SW 1271 (cell line): ENCODE results near the gene LRMDA.
A peak's percentile ranks its signal among the peaks of the same experiment; 100 is the strongest.

Source experiments
- DNase-seq, 2 experiments: peaks; one replicate each; lab custom pipeline; 2025; lab: John Stamatoyannopoulos, UW

LRMDA gene

DNA sequence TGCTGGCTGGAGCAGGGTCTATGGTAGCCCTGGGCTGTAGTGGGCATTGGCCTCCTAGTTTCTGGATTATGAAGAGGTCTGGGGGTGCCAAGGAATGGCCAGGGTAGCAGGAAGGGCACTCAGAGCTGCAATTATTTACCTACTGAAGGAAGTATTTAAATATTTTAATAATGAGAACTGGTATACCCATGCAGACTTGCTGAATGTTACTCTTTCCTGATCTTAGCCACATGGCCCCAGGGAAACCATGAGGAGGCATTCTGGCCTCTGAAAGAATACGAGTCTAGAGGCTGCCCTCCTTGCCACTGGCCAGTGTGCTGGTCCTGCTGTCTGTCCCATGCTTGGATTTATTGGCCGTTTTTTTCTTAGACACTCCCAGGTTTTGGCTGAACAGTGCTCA is 599.7 kb downstream of the LRMDA start:
- DNase-seq: no peak

GRCh38 chr10:76031769-76032699 is 600.6 kb downstream of the LRMDA start:
- no peak for DNase-seq

DNA sequence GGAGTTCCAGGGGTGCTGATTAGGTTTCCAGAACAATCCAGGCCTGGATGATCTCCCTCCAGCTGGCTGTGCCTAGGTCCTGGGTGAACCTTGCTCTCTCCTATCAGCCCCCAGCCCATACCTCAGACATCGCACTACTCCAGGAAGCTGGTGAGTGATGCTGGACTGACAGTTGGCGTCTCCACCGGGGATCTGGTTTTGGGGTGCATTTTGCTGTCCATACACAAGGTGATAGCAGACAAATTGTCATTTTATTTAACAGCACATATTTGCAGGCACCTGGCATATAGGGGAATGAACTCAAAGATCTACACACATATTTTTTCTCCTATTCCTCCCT is 601.2 kb downstream of the LRMDA start:
- no peak for DNase-seq

- no peak for DNase-seq
Measured at GRCh38 chr10:76033457-76034196, 602.2 kb downstream of the LRMDA start.

DNA sequence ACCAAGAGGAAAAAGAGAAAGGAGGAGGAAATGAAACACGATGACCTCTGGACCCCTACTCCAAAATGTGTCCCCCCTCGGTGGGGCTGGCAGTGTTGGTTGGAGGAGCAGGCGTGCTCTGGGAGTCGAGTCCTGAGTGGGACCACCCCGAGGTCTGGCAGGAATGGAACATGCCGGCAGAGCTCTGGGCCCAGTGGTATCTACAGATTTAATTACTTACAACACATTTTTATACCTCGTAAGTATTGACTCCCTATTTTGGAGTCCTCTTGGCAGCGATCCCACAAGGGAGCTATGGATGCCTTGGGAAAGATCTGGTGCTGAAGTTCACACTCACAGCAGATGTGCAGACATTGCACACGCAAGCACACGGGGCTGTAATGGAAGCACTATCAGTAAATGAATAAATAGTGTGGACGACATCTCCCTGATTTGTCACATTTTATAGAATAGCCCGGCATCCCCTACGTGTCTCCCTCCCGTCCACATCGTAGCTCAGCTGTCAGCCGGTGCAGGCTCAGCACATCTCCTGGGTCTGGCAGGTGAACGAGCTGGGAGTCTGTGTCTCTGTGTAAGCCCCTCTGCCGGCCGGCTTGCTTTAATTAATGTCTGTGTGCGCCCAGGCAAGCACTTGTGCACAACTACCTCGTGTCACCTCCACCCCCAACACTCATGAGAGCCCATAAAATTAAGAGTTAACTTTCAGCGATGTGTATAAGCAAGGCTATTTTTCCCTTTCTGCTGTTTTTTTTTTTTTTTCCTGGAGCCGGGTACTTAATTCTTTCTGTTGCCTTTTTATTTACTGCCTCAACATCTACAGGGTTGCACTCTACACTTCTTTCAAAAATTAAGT is 603.2 kb downstream of the LRMDA start:
- no peak for DNase-seq

- no peak for DNase-seq
Measured at GRCh38 chr10:76035206-76036110, 604.0 kb downstream of the LRMDA start.

- peak in 1 of 2 experiments; percentile 15 for DNase-seq
Measured at GRCh38 chr10:76036111-76036940, 604.9 kb downstream of the LRMDA start.

DNA sequence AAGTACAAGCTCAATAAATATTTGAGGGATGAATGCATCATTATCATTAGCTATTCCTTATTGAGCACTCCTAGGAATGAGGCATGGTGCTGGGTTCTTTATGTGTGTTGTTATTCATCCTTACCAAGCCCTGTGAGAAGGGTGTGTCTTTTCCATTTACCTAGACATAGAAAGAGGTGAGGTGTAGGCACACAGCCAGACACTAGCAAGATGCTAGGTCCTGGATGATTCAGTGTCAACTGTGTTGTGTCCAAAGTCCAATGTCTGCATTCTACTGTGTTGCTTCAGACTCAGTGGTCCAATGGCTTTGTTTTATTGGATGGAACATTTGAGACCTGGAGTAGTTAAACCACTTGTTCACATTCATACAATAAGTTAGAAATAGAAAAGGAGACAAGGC is 605.5 kb downstream of the LRMDA start:
- no peak for DNase-seq

GRCh38 chr10:76037531-76038155 is 606.2 kb downstream of the LRMDA start:
- DNase-seq: no peak

- DNase-seq: no peak
Measured at GRCh38 chr10:76038696-76039095, 607.3 kb downstream of the LRMDA start.

- no peak for DNase-seq
Measured at GRCh38 chr10:76040107-76040829, 608.8 kb downstream of the LRMDA start.

DNA sequence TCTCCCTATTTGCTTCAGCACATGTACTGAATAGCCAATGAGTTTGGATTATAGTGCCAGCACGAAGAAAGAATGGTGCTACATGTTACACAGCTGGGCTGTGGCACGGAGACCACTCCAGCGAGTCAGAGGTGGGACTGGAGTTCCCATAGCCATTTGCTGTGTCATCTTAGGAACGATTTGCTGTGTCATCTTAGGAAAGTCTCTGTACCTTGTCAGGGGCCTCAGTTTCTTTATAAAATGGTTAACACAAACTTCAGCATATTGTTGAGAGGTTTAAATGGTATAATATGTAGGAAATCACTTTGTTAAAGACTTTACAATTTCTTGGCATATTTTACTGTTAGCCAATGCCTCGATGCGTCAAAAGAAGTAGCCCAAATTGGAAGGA is 609.4 kb downstream of the LRMDA start:
- no peak for DNase-seq

DNA sequence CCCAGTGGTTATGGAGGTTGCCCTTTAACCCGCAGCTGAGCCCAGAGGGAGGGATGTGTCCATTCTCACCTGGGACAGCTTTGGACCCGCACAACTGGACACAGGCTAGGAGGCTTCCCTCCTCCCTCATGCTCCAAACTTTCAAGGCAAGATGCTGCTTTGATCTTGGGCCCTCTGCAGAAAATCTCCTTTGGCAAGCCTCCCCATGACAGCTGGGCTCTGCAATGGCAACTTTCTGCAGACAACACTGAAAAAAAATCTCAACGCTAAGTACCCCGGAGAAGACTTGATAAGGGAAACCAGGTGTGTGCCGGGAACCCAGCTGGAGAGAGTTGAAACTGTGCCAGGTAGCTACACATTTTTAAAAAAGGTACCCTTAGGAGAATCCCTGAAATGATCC is 610.1 kb downstream of the LRMDA start:
- DNase-seq: no peak

DNA sequence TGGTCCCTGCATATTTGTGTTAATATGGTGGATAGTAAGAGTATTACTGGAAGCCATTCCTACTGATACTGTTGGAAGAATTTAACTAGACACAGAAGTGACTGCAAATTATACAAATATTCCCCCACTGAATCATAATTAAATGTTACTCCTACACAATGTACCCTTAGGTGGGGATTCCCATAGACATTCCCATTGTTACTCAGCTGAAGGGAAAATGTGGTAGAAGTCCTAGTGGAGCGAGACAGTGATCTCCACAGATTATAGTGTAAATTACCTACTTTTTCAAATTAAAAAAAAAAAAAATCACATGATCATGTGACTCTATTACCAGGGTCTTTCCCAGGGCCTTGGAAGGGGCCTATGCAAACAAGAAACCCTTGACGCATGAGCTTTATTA is 611.8 kb downstream of the LRMDA start:
- no peak for DNase-seq

GRCh38 chr10:76044751-76045150 is 613.3 kb downstream of the LRMDA start:
- DNase-seq: no peak

- DNase-seq: no peak
Measured at GRCh38 chr10:76045174-76045573, 613.8 kb downstream of the LRMDA start.

DNA sequence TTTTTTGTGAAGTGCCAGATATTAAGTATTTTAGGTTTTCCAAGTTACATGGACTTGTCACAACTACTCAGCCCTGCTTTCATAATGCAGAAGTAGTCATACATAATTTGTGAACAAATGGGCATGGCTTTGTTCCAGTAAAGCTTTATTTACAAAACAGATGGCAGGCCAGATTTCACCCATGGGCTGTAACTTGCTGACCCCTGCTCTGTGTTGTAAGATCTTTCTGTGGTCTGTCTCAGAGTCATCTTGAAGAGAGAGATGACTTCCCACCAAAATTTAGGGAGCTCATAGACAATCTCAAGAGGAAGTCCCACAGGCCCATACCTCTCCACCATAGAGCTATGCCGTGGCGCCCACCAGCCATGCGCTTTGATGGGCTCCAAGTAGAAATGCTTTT is 616.1 kb downstream of the LRMDA start:
- DNase-seq: no peak

- DNase-seq: no peak
Measured at GRCh38 chr10:76049581-76050290, 618.3 kb downstream of the LRMDA start.

DNA sequence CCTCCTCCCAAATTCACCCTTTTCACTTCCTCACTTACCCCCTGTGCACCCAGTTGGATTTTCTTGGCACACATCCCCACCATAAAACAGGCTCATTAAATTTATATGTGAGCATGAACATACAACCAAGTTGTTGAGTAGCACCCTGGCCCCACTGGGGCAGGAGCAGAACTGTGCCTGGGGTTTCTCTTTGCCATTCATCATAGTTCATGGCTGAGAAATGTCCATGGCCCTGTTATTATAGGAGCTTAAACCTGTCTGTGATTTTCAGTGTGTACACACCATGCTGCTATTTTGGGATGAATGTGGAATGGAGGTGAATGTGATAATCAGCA is 618.8 kb downstream of the LRMDA start:
- no peak for DNase-seq
